Esophagus muscularis mucosa (tissue), 4 donors: ENCODE data around the gene TMEM254. TPM values are rescaled to one million over a fixed set of nuclear protein-coding genes. Genes with fewer than 3 reads are reported as not detected.

Source experiments
- DNase-seq: peaks from one replicate; pipeline ENCODE4 v3.0.0-alpha.2; 2017; ENCODE audit errors: extremely low spot score
- H3K27ac ChIP-seq, 4 donors: fragments of 200-600 bp; sonication (generic); replicated peaks in 1 of 4; 1 replicate in 3 of 4; 2 replicates in 1 of 4; pipeline ENCODE4 v1.5.1; 2016 to 2019; ENCODE audit warnings: mild to moderate bottlenecking in 1 of 4
- H3K27me3 ChIP-seq, 4 donors: fragments of 200-600 bp; sonication (generic); one replicate each; pipeline versions ENCODE4 v1.5.1 to v1.6.0; 2016 to 2019
- H3K36me3 ChIP-seq, 4 donors: fragments of 200-600 bp; sonication (generic); one replicate each; pipeline ENCODE4 v1.5.1; 2016 to 2019
- H3K4me1 ChIP-seq, 4 donors: fragments of 200-600 bp; sonication (generic); one replicate each; pipeline ENCODE4 v1.5.1; 2016 to 2019
- H3K4me3 ChIP-seq, 4 donors: fragments of 200-600 bp; sonication (generic); 1 replicate in 2 of 4; 2 replicates in 2 of 4; pipeline ENCODE4 v1.5.1; 2016 to 2019; ENCODE audit warnings: mild to moderate bottlenecking in 4 of 4, moderate library complexity in 1 of 4
- H3K9me3 ChIP-seq, 4 donors: fragments of 200-600 bp; sonication (generic); 1 replicate in 3 of 4; 2 replicates in 1 of 4; pipeline ENCODE4 v1.5.1; 2016 to 2019
- EP300 ChIP-seq: sonication (generic); formaldehyde crosslinking; IDR thresholded peaks from one replicate; pipeline ENCODE4 v1.6.1; 2017; ENCODE audit warnings: antibody characterized with exemption
- POLR2A ChIP-seq: fragments of 450-650 bp; IDR thresholded peaks from one replicate; pipeline ENCODE4 v1.6.1; 2017; ENCODE audit warnings: antibody characterized with exemption, moderate library complexity, mild to moderate bottlenecking, low read depth
- POLR2AphosphoS5 ChIP-seq, 2 donors: sonication (generic); formaldehyde crosslinking; IDR thresholded peaks; one replicate each; pipeline ENCODE4 v1.6.1; 2017; ENCODE audit warnings: antibody characterized with exemption in 2 of 2
- WGBS: methylation state at CpG from one replicate; pipeline ENCODE4 v1.1.5; 2018; 5-methylcytosine and 5-hydroxymethylcytosine counted together
- intact Hi-C: fragments of 100-400 bp; cut with DNase I; formaldehyde crosslinking; loops from one replicate; pipeline ENCODE4 v1.15.1; 2023
- total RNA-seq, 4 donors: library from RNA; depleted of rRNA; stranded (reverse); fragments of >200 nt; gene quantifications; one replicate each; pipeline versions ENCODE4 v1.1.0 to v1.2.1, GENCODE V29; 2016
- TF ChIP-seq, protein P1 (sequence below), 3 experiments: fragments of 200-600 bp in 2 of 3; fragments of 450-650 bp in 1 of 3; sonication (generic) in 2 of 3; IDR thresholded peaks; one replicate each; pipeline ENCODE4 v1.5.1; 2017 to 2019; ENCODE audit warnings: antibody characterized with exemption in 3 of 3, mild to moderate bottlenecking in 2 of 3, moderate library complexity in 1 of 3

Gene TMEM254
- total RNA-seq, 4 donors from 2014 or later, result 7.1 to 14.9 (median 9.4) TPM

DNA sequence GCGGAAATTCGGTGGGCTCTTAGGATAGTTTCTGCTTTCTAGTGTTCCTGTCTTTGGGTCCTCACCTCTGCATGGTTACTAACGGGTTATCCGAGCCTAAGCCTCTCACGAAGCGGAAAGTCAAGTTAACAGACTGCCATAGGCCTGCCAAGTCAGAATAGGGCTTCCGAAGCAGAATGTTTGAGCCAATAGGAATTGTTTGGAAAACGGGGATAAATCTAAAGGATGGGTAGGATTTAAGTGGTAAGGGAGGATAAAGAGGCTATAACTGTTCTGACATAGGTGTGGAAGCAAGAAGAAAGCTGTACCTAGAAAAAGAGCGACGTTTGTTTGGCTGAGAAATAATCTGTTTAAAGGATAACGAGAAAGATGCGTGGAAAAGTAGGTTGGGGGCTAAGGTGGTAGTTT, 851 bp downstream of the TMEM254 start:
- WGBS, result 3% methylated on average over 11 of the region's 12 CpGs

GRCh38 chr10:80081026-80081425, 2.6 kb downstream of the TMEM254 start:
- no peak for DNase-seq
- no peaks in the 10 kb centered on the region for H3K27me3 ChIP-seq
- peaks cover 14 to 25% (median 20%) of the 10 kb centered on the region in 4 donors for H3K4me1 ChIP-seq
- no peaks in the 10 kb centered on the region for H3K9me3 ChIP-seq
- peaks cover 5 to 40% (median 16%) of the 10 kb centered on the region in 4 donors for H3K36me3 ChIP-seq
- 89% methylated on average over 9 of the region's 9 CpGs for WGBS
- TF ChIP-seq, protein P1, sequence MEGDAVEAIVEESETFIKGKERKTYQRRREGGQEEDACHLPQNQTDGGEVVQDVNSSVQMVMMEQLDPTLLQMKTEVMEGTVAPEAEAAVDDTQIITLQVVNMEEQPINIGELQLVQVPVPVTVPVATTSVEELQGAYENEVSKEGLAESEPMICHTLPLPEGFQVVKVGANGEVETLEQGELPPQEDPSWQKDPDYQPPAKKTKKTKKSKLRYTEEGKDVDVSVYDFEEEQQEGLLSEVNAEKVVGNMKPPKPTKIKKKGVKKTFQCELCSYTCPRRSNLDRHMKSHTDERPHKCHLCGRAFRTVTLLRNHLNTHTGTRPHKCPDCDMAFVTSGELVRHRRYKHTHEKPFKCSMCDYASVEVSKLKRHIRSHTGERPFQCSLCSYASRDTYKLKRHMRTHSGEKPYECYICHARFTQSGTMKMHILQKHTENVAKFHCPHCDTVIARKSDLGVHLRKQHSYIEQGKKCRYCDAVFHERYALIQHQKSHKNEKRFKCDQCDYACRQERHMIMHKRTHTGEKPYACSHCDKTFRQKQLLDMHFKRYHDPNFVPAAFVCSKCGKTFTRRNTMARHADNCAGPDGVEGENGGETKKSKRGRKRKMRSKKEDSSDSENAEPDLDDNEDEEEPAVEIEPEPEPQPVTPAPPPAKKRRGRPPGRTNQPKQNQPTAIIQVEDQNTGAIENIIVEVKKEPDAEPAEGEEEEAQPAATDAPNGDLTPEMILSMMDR (IDR thresholded peaks at IDR 0.05), result no peak
- TF ChIP-seq EP300, result no peak
- TF ChIP-seq POLR2AphosphoS5 (IDR thresholded peaks at IDR 0.05), result no peak
- TF ChIP-seq POLR2A, result no peak
- no peak overlapping the region for H3K4me3 ChIP-seq
- intact Hi-C loops, result no loop called here
- no peak overlapping the region for H3K27ac ChIP-seq

More for the DNA sequence above, 851 bp downstream of the TMEM254 start:
- Histone ChIP-seq H3K4me3 (peak overlapping the region; percentile 86 to 90 (median 88)), H3K36me3 (peaks cover 5 to 27% (median 13%) of the 10 kb centered on the region in 4 donors), H3K27ac (peak overlapping the region; percentile 96 to 98 (median 97)), H3K9me3 (no peaks in the 10 kb centered on the region), H3K4me1 (peaks cover 14 to 25% (median 20%) of the 10 kb centered on the region in 4 donors), H3K27me3 (no peaks in the 10 kb centered on the region)
- no peak for DNase-seq
- intact Hi-C loops, result no loop called here
- TF ChIP-seq POLR2A (no peak), EP300 (no peak), POLR2AphosphoS5 (IDR thresholded peaks at IDR 0.05) (no peak)
- TF ChIP-seq, protein P1 (IDR thresholded peaks at IDR 0.05), result no peak

- no peaks in the 10 kb centered on the region for H3K27me3 ChIP-seq
- peaks cover 5 to 50% (median 23%) of the 10 kb centered on the region in 4 donors for H3K36me3 ChIP-seq
- intact Hi-C loops, result no loop called here
- H3K27ac ChIP-seq, result no peak overlapping the region
- H3K9me3 ChIP-seq, result no peaks in the 10 kb centered on the region
- 76% methylated on average over 5 of the region's 5 CpGs for WGBS
- DNase-seq, result no peak
- no peak overlapping the region for H3K4me3 ChIP-seq
- TF ChIP-seq EP300 (no peak), POLR2AphosphoS5 (IDR thresholded peaks at IDR 0.05) (no peak), POLR2A (no peak)
- TF ChIP-seq, protein P1 (IDR thresholded peaks at IDR 0.05), result no peak
- H3K4me1 ChIP-seq, result peaks cover 14 to 25% (median 20%) of the 10 kb centered on the region in 4 donors
Measured at GRCh38 chr10:80081801-80082750, 3.6 kb downstream of the TMEM254 start.

- intact Hi-C loops, result no loop called here
- Histone ChIP-seq H3K4me3 (no peak overlapping the region), H3K9me3 (no peaks in the 10 kb centered on the region), H3K4me1 (no peaks in the 10 kb centered on the region), H3K36me3 (peaks cover 0 to 54% (median 22%) of the 10 kb centered on the region in 4 donors), H3K27ac (no peak overlapping the region), H3K27me3 (no peaks in the 10 kb centered on the region)
- no peak for TF ChIP-seq POLR2A
- TF ChIP-seq, protein P1 (IDR thresholded peaks at IDR 0.05), result no peak
- no peak for TF ChIP-seq POLR2AphosphoS5 (IDR thresholded peaks at IDR 0.05)
- no peak for TF ChIP-seq EP300
- WGBS, result 61% methylated on average over 2 of the region's 2 CpGs
- no peak for DNase-seq
Measured at GRCh38 chr10:80090121-80090520, 11.7 kb downstream of the TMEM254 start.
